Mesendoderm (in vitro differentiated cells): ENCODE results near the gene NR2F1-AS1.

Experiments
- DNase-seq: peaks from one replicate; pipeline ENCODE4 v3.0.0; 2013
- H2AK5ac ChIP-seq: 2 replicates; pipeline ENCODE4 v1.6.1; 2013; ENCODE audit warnings: low read length, inconsistent platforms
- H2BK120ac ChIP-seq: 2 replicates; pipeline ENCODE4 v1.6.1; 2013; ENCODE audit warnings: low read depth, mild to moderate bottlenecking, low read length, moderate library complexity, mixed read lengths
- H2BK15ac ChIP-seq: replicated peaks from 2 replicates; pipeline ENCODE4 v1.6.1; 2013; ENCODE audit warnings: low read depth, mild to moderate bottlenecking, moderate library complexity
- H2BK5ac ChIP-seq: 2 replicates; pipeline ENCODE4 v1.6.1; 2013; ENCODE audit warnings: low read length, inconsistent platforms
- H3K18ac ChIP-seq: 2 replicates; pipeline ENCODE4 v1.6.1; 2013; ENCODE audit warnings: mild to moderate bottlenecking, low read length, mixed read lengths
- H3K23ac ChIP-seq: one replicate; pipeline ENCODE4 v1.6.1; 2013; ENCODE audit warnings: low read length
- H3K27ac ChIP-seq: 2 replicates; pipeline ENCODE4 v1.5.1; 2013; ENCODE audit warnings: low read depth, mild to moderate bottlenecking, inconsistent platforms, low read length, moderate library complexity
- H3K27me3 ChIP-seq: 2 replicates; pipeline ENCODE4 v1.6.1; 2013; ENCODE audit warnings: low read length, control low read depth, mild to moderate bottlenecking, inconsistent platforms; ENCODE audit not compliant: insufficient read depth, poor library complexity
- H3K36me3 ChIP-seq: 2 replicates; pipeline ENCODE4 v1.6.1; 2013; ENCODE audit warnings: low read length, inconsistent platforms; ENCODE audit not compliant: control insufficient read depth, insufficient read depth
- H3K4ac ChIP-seq: one replicate; pipeline ENCODE4 v1.6.1; 2013; ENCODE audit warnings: low read depth, mild to moderate bottlenecking, low read length, moderate library complexity
- H3K4me1 ChIP-seq: 2 replicates; pipeline ENCODE4 v1.6.1; 2013; ENCODE audit warnings: low read depth, low read length, inconsistent platforms; ENCODE audit not compliant: control insufficient read depth
- H3K4me2 ChIP-seq: 2 replicates; pipeline ENCODE4 v1.6.1; 2013; ENCODE audit warnings: low read length
- H3K4me3 ChIP-seq: 2 replicates; pipeline ENCODE4 v1.5.1; 2013; ENCODE audit warnings: mild to moderate bottlenecking, low read length
- H3K56ac ChIP-seq: one replicate; pipeline ENCODE4 v1.6.1; 2013; ENCODE audit warnings: low read length
- H3K79me1 ChIP-seq: 2 replicates; pipeline ENCODE4 v1.6.1; 2013; ENCODE audit warnings: low read length, inconsistent platforms
- H3K79me2 ChIP-seq: 2 replicates; pipeline ENCODE4 v1.6.1; 2013; ENCODE audit warnings: mild to moderate bottlenecking, low read length; ENCODE audit not compliant: control insufficient read depth, insufficient read depth
- H3K9ac ChIP-seq: 2 replicates; pipeline ENCODE4 v1.6.1; 2013; ENCODE audit warnings: low read length, inconsistent platforms
- H4K5ac ChIP-seq: one replicate; pipeline ENCODE4 v1.6.1; 2013; ENCODE audit warnings: low read length
- H4K8ac ChIP-seq: one replicate; pipeline ENCODE4 v1.6.1; 2013; ENCODE audit warnings: low read depth, mild to moderate bottlenecking, control low read depth, low read length, moderate library complexity
- WGBS: extraction: QIAGEN DNeasy Blood & Tissue Kit; methylation state at CpG from one replicate; pipeline ENCODE4 v1.1.7; 2013; ENCODE audit warnings: low lambda C conversion rate, missing lambda C conversion rate; ENCODE audit not compliant: insufficient coverage; ENCODE audit errors: extremely low coverage; 5-methylcytosine and 5-hydroxymethylcytosine counted together

Gene NR2F1-AS1

GRCh38 chr5:93592883-93593282 lies 11.9 kb upstream of the NR2F1-AS1 start:
- no peak overlapping the region for H3K4me3 ChIP-seq
- no peak overlapping the region for H2BK15ac ChIP-seq
- peaks cover 87% of the 10 kb centered on the region for H3K27me3 ChIP-seq
- no peak overlapping the region for H3K4me2 ChIP-seq
- H3K56ac ChIP-seq = no peak overlapping the region
- no peak for DNase-seq
- H2BK120ac ChIP-seq = no peak overlapping the region
- H3K4me1 ChIP-seq = peaks cover 4% of the 10 kb centered on the region
- no peak overlapping the region for H3K9ac ChIP-seq
- WGBS = no CpG with 5 or more reads among the region's 5 CpGs
- H3K18ac ChIP-seq = no peak overlapping the region
- no peak overlapping the region for H2BK5ac ChIP-seq
- no peak overlapping the region for H3K27ac ChIP-seq
- H3K79me2 ChIP-seq = no peaks in the 10 kb centered on the region
- no peak overlapping the region for H3K4ac ChIP-seq
- no peaks in the 10 kb centered on the region for H3K79me1 ChIP-seq
- no peak overlapping the region for H3K23ac ChIP-seq
- no peak overlapping the region for H4K5ac ChIP-seq
- no peak overlapping the region for H2AK5ac ChIP-seq
- no peak overlapping the region for H4K8ac ChIP-seq
- no peaks in the 10 kb centered on the region for H3K36me3 ChIP-seq

DNA sequence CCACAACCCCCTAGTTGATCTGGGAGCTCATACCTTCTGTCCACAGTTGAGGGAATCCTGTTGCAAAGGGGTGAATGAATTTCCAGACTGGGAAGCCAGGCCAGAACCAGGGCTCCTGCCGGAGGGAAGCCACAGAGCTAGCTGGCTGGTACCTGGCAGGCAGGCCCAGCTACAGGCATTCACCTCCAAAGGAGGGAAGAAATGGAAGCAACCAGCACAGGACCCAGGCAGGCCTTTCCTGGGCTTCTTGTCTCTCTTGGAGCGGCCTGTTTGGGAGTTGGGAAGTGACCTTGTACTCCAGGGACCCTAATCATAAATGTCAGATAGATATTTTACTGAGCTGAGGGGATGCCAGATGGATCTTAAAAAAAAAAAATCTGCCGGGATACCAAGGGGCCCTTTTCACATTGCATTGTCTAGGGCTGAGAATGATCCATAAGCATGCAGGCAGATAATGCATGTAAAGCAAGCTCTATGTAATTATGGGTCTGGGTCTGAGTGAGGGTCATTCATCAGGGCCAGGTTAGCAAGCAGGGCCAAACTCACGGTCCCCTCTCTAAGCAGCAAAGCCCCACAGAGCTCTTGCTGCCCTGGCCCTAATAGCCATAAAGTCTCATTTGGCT lies 10.4 kb upstream of the NR2F1-AS1 start:
- no peak overlapping the region for H2BK5ac ChIP-seq
- H2BK120ac ChIP-seq = no peak overlapping the region
- H3K79me2 ChIP-seq = no peaks in the 10 kb centered on the region
- peaks cover 2% of the 10 kb centered on the region for H3K4me1 ChIP-seq
- H3K79me1 ChIP-seq = no peaks in the 10 kb centered on the region
- no peak overlapping the region for H3K27ac ChIP-seq
- WGBS = no CpG with 5 or more reads among the region's 4 CpGs
- H3K9ac ChIP-seq = no peak overlapping the region
- H3K27me3 ChIP-seq = peaks cover 86% of the 10 kb centered on the region
- H2AK5ac ChIP-seq = no peak overlapping the region
- H3K23ac ChIP-seq = no peak overlapping the region
- H3K36me3 ChIP-seq = no peaks in the 10 kb centered on the region
- no peak overlapping the region for H3K4me2 ChIP-seq
- no peak overlapping the region for H4K8ac ChIP-seq
- no peak overlapping the region for H3K56ac ChIP-seq
- H4K5ac ChIP-seq = no peak overlapping the region
- no peak overlapping the region for H3K18ac ChIP-seq
- H2BK15ac ChIP-seq = no peak overlapping the region
- no peak overlapping the region for H3K4me3 ChIP-seq
- no peak overlapping the region for H3K4ac ChIP-seq
- no peak for DNase-seq

- DNase-seq = no peak
- no CpG with 5 or more reads among the region's 3 CpGs for WGBS
- H3K79me1 ChIP-seq = no peaks in the 10 kb centered on the region
- no peak overlapping the region for H3K27ac ChIP-seq
- H3K56ac ChIP-seq = no peak overlapping the region
- H3K27me3 ChIP-seq = peaks cover 83% of the 10 kb centered on the region
- H3K23ac ChIP-seq = no peak overlapping the region
- no peak overlapping the region for H2BK120ac ChIP-seq
- H3K36me3 ChIP-seq = no peaks in the 10 kb centered on the region
- no peak overlapping the region for H4K5ac ChIP-seq
- no peak overlapping the region for H3K4ac ChIP-seq
- no peaks in the 10 kb centered on the region for H3K79me2 ChIP-seq
- H3K18ac ChIP-seq = no peak overlapping the region
- H2BK15ac ChIP-seq = no peak overlapping the region
- no peak overlapping the region for H2AK5ac ChIP-seq
- H3K4me2 ChIP-seq = no peak overlapping the region
- peaks cover 2% of the 10 kb centered on the region for H3K4me1 ChIP-seq
- H2BK5ac ChIP-seq = no peak overlapping the region
- no peak overlapping the region for H3K4me3 ChIP-seq
- H4K8ac ChIP-seq = no peak overlapping the region
- H3K9ac ChIP-seq = no peak overlapping the region
These were observed 9.5 kb upstream of the NR2F1-AS1 start for GRCh38 chr5:93590493-93590892.

- no peaks in the 10 kb centered on the region for H3K4me1 ChIP-seq
- no peak overlapping the region for H4K5ac ChIP-seq
- H3K27ac ChIP-seq = no peak overlapping the region
- no CpG with 5 or more reads among the region's 2 CpGs for WGBS
- H3K9ac ChIP-seq = no peak overlapping the region
- no peak overlapping the region for H4K8ac ChIP-seq
- peaks cover 79% of the 10 kb centered on the region for H3K27me3 ChIP-seq
- no peak overlapping the region for H3K4me3 ChIP-seq
- H3K79me2 ChIP-seq = no peaks in the 10 kb centered on the region
- H3K18ac ChIP-seq = no peak overlapping the region
- H3K56ac ChIP-seq = no peak overlapping the region
- no peak overlapping the region for H2BK15ac ChIP-seq
- DNase-seq = no peak
- H3K79me1 ChIP-seq = no peaks in the 10 kb centered on the region
- H3K4me2 ChIP-seq = no peak overlapping the region
- H3K4ac ChIP-seq = no peak overlapping the region
- no peak overlapping the region for H2BK120ac ChIP-seq
- H2BK5ac ChIP-seq = no peak overlapping the region
- no peak overlapping the region for H3K23ac ChIP-seq
- no peak overlapping the region for H2AK5ac ChIP-seq
- no peaks in the 10 kb centered on the region for H3K36me3 ChIP-seq
These were observed 8.8 kb upstream of the NR2F1-AS1 start for GRCh38 chr5:93589829-93590215.

- no peak overlapping the region for H3K9ac ChIP-seq
- no peak overlapping the region for H3K27ac ChIP-seq
- no peak overlapping the region for H3K23ac ChIP-seq
- no peaks in the 10 kb centered on the region for H3K79me1 ChIP-seq
- no peak overlapping the region for H2BK15ac ChIP-seq
- no peak overlapping the region for H2BK120ac ChIP-seq
- H3K27me3 ChIP-seq = peaks cover 75% of the 10 kb centered on the region
- WGBS = no CpG with 5 or more reads among the region's 6 CpGs
- no peaks in the 10 kb centered on the region for H3K4me1 ChIP-seq
- H3K4ac ChIP-seq = no peak overlapping the region
- no peak overlapping the region for H4K8ac ChIP-seq
- no peak overlapping the region for H4K5ac ChIP-seq
- H3K36me3 ChIP-seq = no peaks in the 10 kb centered on the region
- H3K4me2 ChIP-seq = no peak overlapping the region
- DNase-seq = no peak
- H3K18ac ChIP-seq = no peak overlapping the region
- no peak overlapping the region for H2BK5ac ChIP-seq
- no peak overlapping the region for H3K4me3 ChIP-seq
- H3K56ac ChIP-seq = no peak overlapping the region
- H3K79me2 ChIP-seq = no peaks in the 10 kb centered on the region
- no peak overlapping the region for H2AK5ac ChIP-seq
These were observed 8.3 kb upstream of the NR2F1-AS1 start for GRCh38 chr5:93589152-93589828.
